ENCODE data around the gene OR2H2. TPM values are rescaled to one million over a fixed set of nuclear protein-coding genes. Genes with fewer than 3 reads are reported as not detected.

Gene OR2H2
- total and polyA plus RNA-seq, 4 experiments from 2014 or later = not detected

Other genes with a start within 250 kb of the OR2H2 start
- gene OR5V1, start 216.3 kb upstream of the OR2H2 start, total RNA-seq = not detected
- gene OR5V1, start 216.3 kb upstream of the OR2H2 start, polyA plus RNA-seq = not detected
- gene OR12D3, start 209.8 kb upstream of the OR2H2 start, total RNA-seq = not detected
- gene OR12D3, start 209.8 kb upstream of the OR2H2 start, polyA plus RNA-seq = not detected
- not detected for gene OR12D2, start 189.5 kb upstream of the OR2H2 start, total RNA-seq
- not detected for gene OR12D2, start 189.5 kb upstream of the OR2H2 start, polyA plus RNA-seq
- gene OR12D1, start 170.2 kb upstream of the OR2H2 start, total RNA-seq = not detected
- not detected for gene OR12D1, start 170.2 kb upstream of the OR2H2 start, polyA plus RNA-seq
- not detected for gene OR10C1, start 145.8 kb upstream of the OR2H2 start, total RNA-seq
- not detected for gene OR10C1, start 145.8 kb upstream of the OR2H2 start, polyA plus RNA-seq
- gene OR11A1, start 128.1 kb upstream of the OR2H2 start, total RNA-seq = not detected
- gene OR11A1, start 128.1 kb upstream of the OR2H2 start, polyA plus RNA-seq = not detected
- not detected for gene OR2H1, start 128.0 kb upstream of the OR2H2 start, total RNA-seq
- gene OR2H1, start 128.0 kb upstream of the OR2H2 start, polyA plus RNA-seq = not detected
- not detected for gene MAS1L, start 97.2 kb upstream of the OR2H2 start, total RNA-seq
- not detected for gene MAS1L, start 97.2 kb upstream of the OR2H2 start, polyA plus RNA-seq
- gene UBD, start 25.4 kb upstream of the OR2H2 start, total RNA-seq = not detected
- gene UBD, start 25.4 kb upstream of the OR2H2 start, polyA plus RNA-seq = not detected
- 10 to 100 TPM; 58.1 to 58.9 TPM for gene GABBR1, start 48.1 kb downstream of the OR2H2 start, total RNA-seq
- gene GABBR1, start 48.1 kb downstream of the OR2H2 start, polyA plus RNA-seq = 1 to 10 TPM; 1.8 to 2.4 TPM
- not detected for gene MOG, start 72.0 kb downstream of the OR2H2 start, total RNA-seq
- not detected for gene MOG, start 72.0 kb downstream of the OR2H2 start, polyA plus RNA-seq
- not detected for gene ZFP57, start 96.0 kb downstream of the OR2H2 start, total RNA-seq
- gene ZFP57, start 96.0 kb downstream of the OR2H2 start, polyA plus RNA-seq = 1 to 10 TPM; 2.4 to 3.0 TPM
- 100 to 1,000 TPM; 573 to 585 TPM for gene HLA-F, start 138.3 kb downstream of the OR2H2 start, total RNA-seq
- 100 to 1,000 TPM; 379 to 418 TPM for gene HLA-F, start 138.3 kb downstream of the OR2H2 start, polyA plus RNA-seq
- gene HLA-G, start 242.7 kb downstream of the OR2H2 start, total RNA-seq = under 1 TPM; 0.28 to 0.52 TPM
- 1 to 10 TPM; 2.1 to 4.9 TPM for gene HLA-G, start 242.7 kb downstream of the OR2H2 start, polyA plus RNA-seq

Data from CD4-positive, alpha-beta memory T cell (primary cell).